ENCODE measurements around the gene FIGN.

GRCh38 chr2:163626639-163627109 lies 109.1 kb downstream of the FIGN start:
- TF ChIP-seq CTCF (IDR thresholded peaks at IDR 0.05) = no peak
- no peak for TF ChIP-seq POLR2A (IDR thresholded peaks at IDR 0.05)

All from breast epithelium (tissue), 3 donors.